HepG2 (cell line): ENCODE results near the gene LYZL6. TPM values are rescaled to one million over a fixed set of nuclear protein-coding genes. Genes with fewer than 3 reads are reported as not detected.

Experiments used
- ATAC-seq: fragments of 200-7000 bp; cut with Tn5 transposase; 3 replicates; pipeline ENCODE4 v1.9.1; 2020; ENCODE audit warnings: mild to moderate bottlenecking, moderate library complexity
- BruUV-seq: library from RNA; stranded (reverse); fragments of 400-500 nt; replicated peaks from 2 replicates; lab custom pipeline; 2021; lab: Mats Ljungman, UMichigan
- CTCF ChIA-PET: fragments of 300-600 bp; formaldehyde crosslinking; extraction: SDS; loops from one replicate; lab custom pipeline; 2021; ENCODE audit warnings: low total read pairs, inconsistent platforms, low intra/inter-chr PET ratio; lab: Yijun Ruan, JAX
- POLR2A ChIA-PET: fragments of 350-600 bp; sonication (Branson Sonifier 250); formaldehyde crosslinking; loops from one replicate; lab custom pipeline; 2020; ENCODE audit warnings: antibody characterized with exemption, inconsistent platforms; lab: Yijun Ruan, JAX
- DNase-seq: peaks from one replicate; pipeline ENCODE4 v3.0.0-alpha.2; 2015; ENCODE audit warnings: low spot score
- FAIRE-seq: peaks from 3 replicates; lab custom pipeline; 2011; peaks lifted over from hg19 to GRCh38; lab: Jason Lieb, UNC
- H2AFZ ChIP-seq: one replicate; pipeline ENCODE4 v1.6.1; 2011; ENCODE audit warnings: low read length, inconsistent platforms
- H3K27ac ChIP-seq: fragments of 300-600 bp; 3 replicates; pipeline ENCODE4 v1.8.0; 2011; ENCODE audit warnings: mixed run types, mild to moderate bottlenecking, mixed read lengths, low read length, inconsistent platforms; ENCODE audit not compliant: insufficient read depth; ENCODE audit errors: extremely low read length
- H3K27me3 ChIP-seq, 2 experiments: fragments of 200-600 bp in 1 of 2; 2 replicates in 1 of 2; 3 replicates in 1 of 2; pipeline versions ENCODE4 v1.6.0 to v1.8.0; 2011; ENCODE audit warnings: low read length in 2 of 2, mild to moderate bottlenecking in 2 of 2, moderate library complexity in 2 of 2, inconsistent platforms in 1 of 2; ENCODE audit not compliant: insufficient read depth in 2 of 2, control insufficient read depth in 1 of 2
- H3K36me3 ChIP-seq, 2 experiments: fragments of 200-600 bp in 1 of 2; replicated peaks in 1 of 2; 2 replicates in 1 of 2; 3 replicates in 1 of 2; pipeline versions ENCODE4 v1.5.1 to v1.8.0; 2011; ENCODE audit warnings: low read length in 2 of 2, inconsistent platforms in 1 of 2; ENCODE audit not compliant: insufficient read depth in 2 of 2, control insufficient read depth in 1 of 2
- H3K4me1 ChIP-seq: 2 replicates; pipeline ENCODE4 v1.5.1; 2012; ENCODE audit warnings: low read length, inconsistent platforms; ENCODE audit not compliant: insufficient read depth
- H3K4me2 ChIP-seq: 2 replicates; pipeline ENCODE4 v1.6.0; 2011; ENCODE audit warnings: low read depth, low read length, inconsistent platforms
- H3K4me3 ChIP-seq, 3 experiments: fragments of 200-600 bp in 1 of 3; sonication (generic), shearing (Covaris generic) in 1 of 3; replicated peaks in 1 of 3; 2 replicates each; pipeline ENCODE4 v1.5.1; 2011 to 2016; ENCODE audit warnings: low read length in 3 of 3, inconsistent platforms in 2 of 3, low read depth in 2 of 3, mild to moderate bottlenecking in 2 of 3, control low read depth in 1 of 3, mixed read lengths in 1 of 3; ENCODE audit not compliant: insufficient read depth in 1 of 3
- H3K79me2 ChIP-seq: one replicate; pipeline ENCODE4 v1.6.1; 2011; ENCODE audit warnings: low read length, inconsistent platforms; ENCODE audit not compliant: insufficient read depth
- H3K9ac ChIP-seq: 2 replicates; pipeline ENCODE4 v1.6.0; 2011; ENCODE audit warnings: mild to moderate bottlenecking, low read depth, low read length, inconsistent platforms; ENCODE audit not compliant: insufficient read depth
- H3K9me3 ChIP-seq: 2 replicates; pipeline ENCODE4 v1.5.1; 2012; ENCODE audit warnings: mild to moderate bottlenecking, low read length
- H4K20me1 ChIP-seq: 2 replicates; pipeline ENCODE4 v1.6.0; 2011; ENCODE audit warnings: inconsistent platforms, mild to moderate bottlenecking, low read length, moderate library complexity; ENCODE audit not compliant: insufficient read depth
- KAT8 ChIP-seq: IDR thresholded peaks from 2 replicates; pipeline ENCODE4 v1.6.1; 2016; ENCODE audit warnings: missing genetic modification reagents, missing compliant biosample characterization
- MTERF4 ChIP-seq: sonication (generic); formaldehyde crosslinking; IDR thresholded peaks from 2 replicates; pipeline ENCODE4 v1.8.0; 2023; ENCODE audit warnings: mild to moderate bottlenecking, missing genetic modification reagents
- PATZ1 ChIP-seq: sonication (generic); formaldehyde crosslinking; IDR thresholded peaks from 2 replicates; pipeline ENCODE4 v1.4.0; 2020; ENCODE audit warnings: missing genetic modification reagents
- SIX4 ChIP-seq: sonication (generic); formaldehyde crosslinking; IDR thresholded peaks from 2 replicates; pipeline ENCODE4 v1.4.0; 2020; ENCODE audit warnings: missing genetic modification reagents
- ZNF784 ChIP-seq: sonication (generic); formaldehyde crosslinking; IDR thresholded peaks from 2 replicates; pipeline ENCODE4 v1.5.1; 2020; ENCODE audit warnings: missing genetic modification reagents, mild to moderate bottlenecking, borderline replicate concordance
- WGBS: methylation state at CpG from one replicate; pipeline ENCODE4 v1.1.6; 2017; ENCODE audit warnings: low lambda C conversion rate; 5-methylcytosine and 5-hydroxymethylcytosine counted together
- in situ Hi-C: cut with HindIII; loops from 2 replicates; pipeline ENCODE4 v1.10.0; 2017; ENCODE audit warnings: low pct_unique_long_range_greater_than_20kb; ENCODE audit not compliant: extremely low pct_ligation_motif_present
- intact Hi-C: fragments of 100-400 bp; cut with micrococcal nuclease; formaldehyde crosslinking; loops from one replicate; pipeline ENCODE4 v1.10.0; 2022; ENCODE audit not compliant: unreplicated experiment
- polyA plus RNA-seq, 8 experiments: library from polyadenylated mRNA; depleted of rRNA in 3 of 8; stranded (reverse) in 7 of 8; unstranded in 1 of 8; fragments of >200 nt; fragmentation: Illumina TruSeq in 4 of 8; extraction: Trizol in 4 of 8; gene quantifications; 2 replicates each; pipeline versions ENCODE4 v1.2.1 to v1.2.3, GENCODE V29; 2011 to 2016; ENCODE audit warnings: low read depth in 4 of 8, missing spikeins in 1 of 8, mixed read lengths in 1 of 8; ENCODE audit not compliant: insufficient read depth in 1 of 8
- total RNA-seq, 5 experiments: library from RNA; depleted of rRNA; stranded (reverse); fragments of >200 nt; fragmentation: Illumina TruSeq; extraction: Trizol; gene quantifications; 2 replicates each; pipeline ENCODE4 v1.2.3, GENCODE V29; 2016; ENCODE audit warnings: low read depth in 1 of 5

LYZL6 gene
- total and polyA plus RNA-seq, 2 of the 13 experiments (the other 11 are each of a cell fraction or from before 2014, with no cell fraction given), result not detected

- no peak for TF ChIP-seq ZNF784 (CRISPR knock-in tag)
- no peak for TF ChIP-seq SIX4
- TF ChIP-seq KAT8 (CRISPR knock-in tag), result no peak
- TF ChIP-seq MTERF4 (CRISPR knock-in tag), result 0 out of 2 replicates have a peak, but pooled peaks have one; percentile 37
Observed at GRCh38 chr17:35969558-35970380, 26.3 kb upstream of the LYZL6 start (continued).

GRCh38 chr17:35968520-35969054 lies 25.1 kb upstream of the LYZL6 start:
- Histone ChIP-seq H3K9ac (no peak overlapping the region), H3K27me3 (no peaks in the 10 kb centered on the region), H4K20me1 (no peaks in the 10 kb centered on the region), H3K79me2 (no peaks in the 10 kb centered on the region), H2AFZ (no peak overlapping the region), H3K27ac (no peak overlapping the region), H3K4me1 (peaks cover 57% of the 10 kb centered on the region), H3K4me2 (no peak overlapping the region; the same call in 1 of the 2 replicates), H3K9me3 (no peaks in the 10 kb centered on the region), H3K36me3 (no peaks in the 10 kb centered on the region), H3K4me3 (no peak overlapping the region)
- CTCF ChIA-PET, result interaction anchor here (2.4 to 3.6 kb wide), 3 partner anchors 40 to 180 kb away, joined by 28 to 38 read pairs (median 34); no protein-coding TSS in a partner anchor
- TF ChIP-seq PATZ1 (CRISPR knock-in tag), result no peak
- POLR2A ChIA-PET, result interaction anchor here (0.7 to 5.9 kb wide), 3 partner anchors 13 to 178 kb away, joined by 3 to 197 read pairs (median 3); partner anchors contain the start of genes CCL16 and TAF15
- BruUV-seq, result no TSS peak
- FAIRE-seq (no peak), DNase-seq (no peak), ATAC-seq (no peak)
- WGBS, result 12% methylated on average over 10 of the region's 10 CpGs
- intact Hi-C loops (loop anchor here (1.0 kb wide), 3 partner anchors 41 to 181 kb away; no protein-coding TSS in a partner anchor), in situ Hi-C loops (loop anchor here (25.0 kb wide), 1 partner anchor 519 kb away; the partner anchor contains the start of gene ZNHIT3)
